ENCODE results near the gene PYGL.
"Not testable (repeated sequence)": the region's sequence is repeated elsewhere in the genome, so short reads cannot be mapped to it uniquely, and the experiment has no call there.

Gene PYGL

GRCh38 chr14:50924843-50925242, 19.4 kb downstream of the PYGL start:
- DNase-seq: no peak

- no peak for DNase-seq
These were observed 20.0 kb downstream of the PYGL start for GRCh38 chr14:50924236-50924635.

- DNase-seq: no peak
These were observed 21.5 kb downstream of the PYGL start for GRCh38 chr14:50922803-50923202.

- no peak for DNase-seq
These were observed 23.6 kb downstream of the PYGL start for GRCh38 chr14:50920482-50921230.

- not testable (repeated sequence) for DNase-seq
These were observed 24.8 kb downstream of the PYGL start for GRCh38 chr14:50919524-50919923.

- no peak for DNase-seq
These were observed 26.8 kb downstream of the PYGL start for GRCh38 chr14:50917449-50917848.

- DNase-seq: no peak
These were observed 33.5 kb downstream of the PYGL start for GRCh38 chr14:50910495-50911420.

GRCh38 chr14:50906326-50907065, 37.8 kb downstream of the PYGL start:
- no peak for DNase-seq

- DNase-seq: no peak
These were observed 39.6 kb downstream of the PYGL start for GRCh38 chr14:50904719-50905118.

GRCh38 chr14:50901361-50901760, 42.9 kb downstream of the PYGL start:
- DNase-seq: no peak

GRCh38 chr14:50897658-50898175, 46.6 kb downstream of the PYGL start:
- DNase-seq: no peak

- DNase-seq: not testable (repeated sequence)
These were observed 47.3 kb downstream of the PYGL start for GRCh38 chr14:50897005-50897404.

GRCh38 chr14:50896421-50896820, 47.9 kb downstream of the PYGL start:
- not testable (repeated sequence) for DNase-seq

- DNase-seq: no peak
These were observed 52.0 kb downstream of the PYGL start for GRCh38 chr14:50892255-50892654.

- DNase-seq: no peak
These were observed 56.8 kb downstream of the PYGL start for GRCh38 chr14:50887476-50887875.

GRCh38 chr14:50883827-50884197, 60.5 kb downstream of the PYGL start:
- DNase-seq: no peak

- DNase-seq: no peak
These were observed 61.1 kb downstream of the PYGL start for GRCh38 chr14:50882932-50883826.

GRCh38 chr14:50875359-50876070, 68.8 kb downstream of the PYGL start:
- DNase-seq: peak; percentile 42 to 62

- no peak for DNase-seq
These were observed 69.5 kb downstream of the PYGL start for GRCh38 chr14:50874757-50875156.

GRCh38 chr14:50871914-50872732, 72.2 kb downstream of the PYGL start, which contains the start of gene ABHD12B:
Gene ABHD12B (plus strand): TSS chr14:50872053. CDS start chr14:50872175, 122 bp downstream.
- no peak for DNase-seq
